ENCODE measurements around the gene DHCR7.

GRCh38 chr11:71478528-71478840 lies 30.3 kb upstream of the DHCR7 start:
- TF ChIP-seq CTCF (IDR thresholded peaks at IDR 0.05; ENCODE audit: poor library complexity, severe bottlenecking), result no peak
- no peak for TF ChIP-seq MXI1 (conservative IDR thresholded peaks at IDR 0.05; ENCODE audit: poor library complexity, severe bottlenecking)
- TF ChIP-seq REST (IDR thresholded peaks at IDR 0.05; ENCODE audit: borderline replicate concordance), result no peak
- TF ChIP-seq RAD21 (conservative IDR thresholded peaks at IDR 0.05), result no peak
- no peak for TF ChIP-seq EP300 (conservative IDR thresholded peaks at IDR 0.05; ENCODE audit: poor library complexity, severe bottlenecking)
- no peak for TF ChIP-seq EZH2 (IDR thresholded peaks at IDR 0.05; ENCODE audit: borderline replicate concordance, insufficient read depth, low read length, poor library complexity, severe bottlenecking)
- TF ChIP-seq TAF1 (IDR thresholded peaks at IDR 0.05; ENCODE audit: low read depth), result no peak
- TF ChIP-seq POLR2AphosphoS5 (IDR thresholded peaks at IDR 0.05), result no peak
